ENCODE measurements around the gene WDR53.
"Not testable (repeated sequence)": the region's sequence is repeated elsewhere in the genome, so short reads cannot be mapped to it uniquely, and the experiment has no call there.

WDR53 gene

DNA sequence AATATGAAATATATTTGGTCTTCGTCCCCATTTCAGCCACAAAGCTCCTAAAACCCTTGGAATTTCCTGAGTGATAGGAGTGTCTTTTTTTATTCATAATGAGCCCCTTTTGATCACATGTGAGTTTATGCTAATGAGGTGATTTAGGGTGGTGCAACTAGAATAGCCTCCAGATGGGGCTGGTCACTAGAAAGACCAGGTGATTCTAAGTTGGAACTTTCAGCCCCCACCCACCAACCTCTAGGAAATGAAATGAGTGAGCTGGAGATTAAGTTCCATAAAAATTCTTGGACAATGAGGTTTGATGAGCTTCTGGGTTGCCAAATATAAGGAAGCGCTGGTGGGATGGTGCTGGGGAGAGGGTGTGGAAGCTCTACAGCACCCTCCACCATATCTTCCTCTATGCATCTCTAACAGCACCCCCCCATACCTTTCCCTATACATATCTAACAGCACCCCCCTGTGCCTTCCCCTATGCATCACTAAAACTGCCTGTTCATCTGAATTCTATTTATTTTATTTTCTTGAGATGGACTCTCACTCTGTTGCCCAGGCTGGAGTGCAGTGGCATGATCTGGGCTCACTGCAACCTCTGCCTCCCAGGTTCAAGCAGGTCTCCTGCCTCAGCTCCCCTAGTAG, 51.1 kb downstream of the WDR53 start:
- no peak for DNase-seq

GRCh38 chr3:196514913-196515621, 53.3 kb downstream of the WDR53 start, which contains the start of gene SMCO1:
TSS of gene SMCO1 (minus strand) at chr3:196515346. CDS start at chr3:196515209, 137 bp downstream.
- DNase-seq = no peak

GRCh38 chr3:196514350-196514716, 54.0 kb downstream of the WDR53 start:
- DNase-seq = no peak

DNA sequence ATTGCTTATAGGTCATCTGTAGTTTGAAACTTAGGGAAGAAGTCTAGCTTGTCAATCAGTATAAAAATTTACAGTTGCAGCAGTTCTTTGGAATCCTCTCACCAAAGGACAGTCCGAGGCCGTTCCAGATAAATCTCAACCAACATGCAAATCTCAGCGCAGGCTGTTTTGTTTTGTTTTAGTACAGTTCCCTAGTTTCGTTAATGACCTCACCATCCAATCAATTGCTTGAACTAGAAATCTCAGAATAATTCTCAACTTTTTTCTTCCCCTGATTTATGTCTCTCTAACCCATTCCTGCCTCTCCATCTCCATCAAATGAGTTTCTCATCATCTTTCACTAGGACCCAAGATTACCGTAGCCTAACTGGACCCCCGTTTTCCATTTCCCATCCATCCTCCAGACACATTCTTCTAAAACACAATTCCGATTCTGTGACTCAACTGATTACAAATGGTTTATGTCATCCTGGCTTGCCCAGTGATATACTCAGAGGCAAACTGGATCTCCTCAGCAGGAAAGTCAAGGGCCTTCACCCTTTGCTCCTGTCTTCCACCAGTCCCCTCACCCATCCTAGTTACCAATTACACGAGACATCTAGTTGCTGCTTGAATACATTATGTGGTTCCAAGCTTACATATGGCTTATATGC, 54.5 kb downstream of the WDR53 start:
- no peak for DNase-seq

DNA sequence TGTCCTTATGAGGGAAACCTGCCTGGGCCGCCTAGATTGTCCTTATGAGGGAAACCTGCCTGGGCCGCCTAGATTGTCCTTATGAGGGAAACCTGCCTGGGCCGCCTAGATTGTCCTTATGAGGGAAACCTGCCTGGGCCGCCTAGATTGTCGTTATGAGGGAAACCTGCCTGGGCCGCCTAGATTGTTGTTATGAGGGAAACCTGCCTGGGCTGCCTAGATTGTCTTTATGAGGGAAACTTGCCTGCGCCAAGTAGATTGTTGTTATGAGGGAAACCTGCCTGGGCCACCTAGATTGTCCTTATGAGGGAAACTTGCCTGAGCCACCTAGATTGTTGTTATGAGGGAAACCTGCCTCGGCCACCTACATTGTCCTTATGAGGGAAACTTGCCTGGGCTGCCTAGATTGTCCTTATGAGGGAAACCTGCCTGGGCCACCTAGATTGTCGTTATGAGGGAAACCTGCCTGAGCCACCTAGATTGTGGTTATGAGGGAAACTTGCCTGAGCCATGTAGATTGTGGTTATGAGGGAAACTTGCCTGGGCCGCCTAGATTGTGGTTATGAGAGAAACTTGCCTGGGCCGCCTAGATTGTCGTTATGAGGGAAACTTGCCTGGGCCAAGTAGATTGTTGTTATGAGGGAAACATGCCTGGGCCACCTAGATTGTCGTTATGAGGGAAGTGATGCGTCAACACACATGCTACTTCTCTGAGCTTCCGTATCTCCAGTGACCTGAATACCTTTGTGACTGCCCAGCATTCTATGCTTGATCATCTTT, 56.5 kb downstream of the WDR53 start:
- not testable (repeated sequence) for DNase-seq

DNA sequence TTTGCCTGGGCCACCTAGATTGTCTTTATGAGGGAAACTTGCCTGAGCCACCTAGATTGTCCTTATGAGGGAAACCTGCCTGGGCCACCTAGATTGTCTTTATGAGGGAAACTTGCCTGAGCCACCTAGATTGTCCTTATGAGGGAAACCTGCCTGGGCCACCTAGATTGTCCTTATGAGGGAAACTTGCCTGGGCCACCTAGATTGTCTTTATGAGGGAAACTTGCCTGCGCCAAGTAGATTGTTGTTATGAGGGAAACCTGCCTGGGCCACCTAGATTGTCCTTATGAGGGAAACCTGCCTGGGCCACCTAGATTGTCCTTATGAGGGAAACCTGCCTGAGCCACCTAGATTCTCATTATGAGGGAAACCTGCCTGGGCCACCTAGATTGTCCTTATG, 57.2 kb downstream of the WDR53 start:
- not testable (repeated sequence) for DNase-seq

- no peak for DNase-seq
These were observed 61.7 kb downstream of the WDR53 start for GRCh38 chr3:196506687-196507086.

DNA sequence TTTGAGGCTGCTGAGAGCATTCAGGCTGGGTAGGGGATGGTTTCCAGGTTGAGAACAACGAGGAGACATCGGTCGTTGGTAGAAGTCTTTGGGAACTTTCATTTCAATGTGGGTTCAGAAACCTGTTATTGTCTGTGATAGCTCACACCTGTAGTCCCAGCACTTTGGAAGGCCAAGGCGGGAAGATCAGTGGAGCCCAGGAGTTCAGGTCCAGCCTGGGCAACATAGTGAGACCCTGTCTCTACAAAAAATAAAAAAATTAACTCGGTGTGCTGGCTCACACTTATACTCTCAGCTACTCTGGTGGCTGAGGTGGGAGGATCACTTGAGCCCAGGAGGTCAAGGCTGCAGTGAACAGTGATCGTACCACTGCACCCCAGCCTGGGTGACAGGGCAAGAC, 63.8 kb downstream of the WDR53 start:
- DNase-seq = no peak
